ENCODE measurements around the gene TAF5L. TPM values are rescaled to one million over a fixed set of nuclear protein-coding genes. Genes with fewer than 3 reads are reported as not detected.
"Not testable (repeated sequence)": the region's sequence is repeated elsewhere in the genome, so short reads cannot be mapped to it uniquely, and the experiment has no call there.

The TAF5L gene
- total RNA-seq, 2 donors from 2014 or later = 26.5 to 30.7 TPM

DNA sequence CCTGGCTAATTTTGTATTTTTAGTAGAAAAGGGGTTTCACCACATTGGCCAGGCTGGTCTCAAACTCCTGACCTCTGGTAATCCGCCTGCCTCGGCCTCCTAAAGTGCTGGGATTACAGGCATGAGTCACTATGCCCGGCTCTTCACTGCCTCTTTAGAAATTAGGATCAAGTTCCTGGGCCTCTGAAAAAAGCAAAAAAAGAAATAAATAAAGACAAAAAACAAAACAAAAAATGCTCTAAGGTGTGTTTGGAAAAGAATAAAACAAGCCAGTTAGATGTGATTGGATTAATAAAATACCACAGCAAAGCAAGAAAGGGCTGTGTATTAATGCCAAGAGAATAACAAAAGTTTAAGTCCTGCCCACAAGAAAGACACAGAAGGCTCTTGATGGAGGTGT is 63.2 kb downstream of the TAF5L start:
- Mint-ChIP-seq H3K4me3 (no peak overlapping the region), H3K27ac (no peak overlapping the region), H3K4me1 (ENCODE audit: low read depth in 2 of 2) (peaks cover 10 to 13% of the 10 kb centered on the region in 2 donors)

DNA sequence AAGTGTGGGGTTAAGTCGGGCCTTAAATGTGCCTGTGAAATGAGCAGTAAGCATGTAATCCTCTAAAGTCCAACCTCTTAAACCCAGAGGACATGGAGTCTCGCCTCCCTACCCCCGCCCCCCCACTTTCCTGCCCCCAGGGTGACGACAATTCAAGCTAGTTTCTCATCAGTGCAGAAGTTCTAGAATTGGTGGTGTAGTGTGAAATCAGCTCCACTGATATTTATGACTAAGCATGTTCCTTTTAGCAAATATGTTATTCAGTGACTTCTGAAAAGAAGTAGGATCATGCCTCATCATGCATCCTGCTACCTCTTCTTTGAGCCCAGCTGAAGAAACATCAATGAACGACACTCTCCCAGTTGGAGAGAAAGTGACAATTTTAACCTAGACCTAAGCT is 64.8 kb downstream of the TAF5L start:
- DNase-seq (ENCODE audit: low spot score) (no peak), ATAC-seq (no peak)
- H3K36me3 Mint-ChIP-seq = no peaks in the 10 kb centered on the region
- H3K27me3 Mint-ChIP-seq = no peaks in the 10 kb centered on the region
- no peak overlapping the region for H3K4me3 Mint-ChIP-seq
- no peak overlapping the region for H3K27ac Mint-ChIP-seq
- H3K4me1 Mint-ChIP-seq (ENCODE audit: low read depth in 2 of 2) = peaks cover 19 to 29% of the 10 kb centered on the region in 2 donors
- H3K9me3 Mint-ChIP-seq = no peaks in the 10 kb centered on the region

More for the DNA sequence above, 63.2 kb downstream of the TAF5L start:
- ATAC-seq (no peak), DNase-seq (ENCODE audit: low spot score) (no peak)
- Mint-ChIP-seq H3K9me3 (no peaks in the 10 kb centered on the region), H3K36me3 (no peaks in the 10 kb centered on the region), H3K27me3 (peaks cover 0 to 5% of the 10 kb centered on the region in 2 donors)

DNA sequence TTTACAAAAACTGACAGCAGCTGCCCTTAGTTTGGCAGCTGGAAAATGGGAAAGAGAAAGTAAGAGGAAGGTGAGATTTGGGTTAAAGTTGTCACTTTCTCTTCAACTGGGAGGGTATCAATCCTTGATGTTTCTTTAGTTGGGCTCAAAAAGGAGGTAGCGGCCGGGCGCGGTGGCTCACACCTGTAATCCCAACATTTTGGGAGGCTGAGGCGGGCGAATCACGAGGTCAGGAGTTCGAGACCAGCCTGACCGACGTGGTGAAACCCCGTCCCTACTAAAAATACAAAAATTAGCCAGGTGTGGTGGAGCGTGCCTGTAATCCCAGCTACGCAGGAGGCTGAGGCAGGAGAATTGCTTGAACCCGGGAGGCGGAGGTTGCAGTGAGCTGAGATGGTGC is 65.8 kb downstream of the TAF5L start:
- H3K27me3 Mint-ChIP-seq; H3K27ac Mint-ChIP-seq; H3K36me3 Mint-ChIP-seq; H3K9me3 Mint-ChIP-seq; DNase-seq (ENCODE audit: low spot score); ATAC-seq: not testable (repeated sequence)
- Mint-ChIP-seq H3K4me1 (ENCODE audit: low read depth in 2 of 2) (peaks cover 23 to 33% of the 10 kb centered on the region in 2 donors), H3K4me3 (peak overlapping the region; percentile 92)

DNA sequence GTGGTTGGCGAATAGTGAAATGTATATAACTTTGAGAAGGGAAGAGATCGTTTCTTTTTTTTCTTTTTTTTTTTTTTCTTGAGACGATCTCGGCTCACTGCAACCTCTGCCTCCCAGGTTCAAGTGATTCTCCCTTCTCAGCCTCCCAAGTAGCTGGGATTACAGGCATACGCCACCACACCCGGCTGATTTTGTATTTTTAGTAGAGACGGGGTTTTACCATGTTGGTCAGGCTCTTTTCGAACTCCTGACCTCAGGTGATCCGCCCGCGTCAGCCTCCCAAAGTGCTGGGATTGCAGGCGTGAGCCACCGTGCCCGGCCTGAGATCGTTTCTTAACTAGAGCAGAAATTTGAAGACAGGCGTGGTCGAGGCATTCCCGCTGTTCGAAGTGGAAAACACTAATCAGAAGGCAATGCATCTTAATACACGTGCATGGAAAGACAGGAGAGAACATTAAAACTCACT is 66.6 kb downstream of the TAF5L start:
- peaks cover 29 to 39% of the 10 kb centered on the region in 2 donors for H3K4me1 Mint-ChIP-seq (ENCODE audit: low read depth in 2 of 2)
- H3K4me3 Mint-ChIP-seq = peak overlapping the region; percentile 92
- H3K36me3 Mint-ChIP-seq; ATAC-seq; H3K9me3 Mint-ChIP-seq; DNase-seq (ENCODE audit: low spot score); H3K27me3 Mint-ChIP-seq: not testable (repeated sequence)
- H3K27ac Mint-ChIP-seq = peak overlapping the region; percentile 63 to 80

DNA sequence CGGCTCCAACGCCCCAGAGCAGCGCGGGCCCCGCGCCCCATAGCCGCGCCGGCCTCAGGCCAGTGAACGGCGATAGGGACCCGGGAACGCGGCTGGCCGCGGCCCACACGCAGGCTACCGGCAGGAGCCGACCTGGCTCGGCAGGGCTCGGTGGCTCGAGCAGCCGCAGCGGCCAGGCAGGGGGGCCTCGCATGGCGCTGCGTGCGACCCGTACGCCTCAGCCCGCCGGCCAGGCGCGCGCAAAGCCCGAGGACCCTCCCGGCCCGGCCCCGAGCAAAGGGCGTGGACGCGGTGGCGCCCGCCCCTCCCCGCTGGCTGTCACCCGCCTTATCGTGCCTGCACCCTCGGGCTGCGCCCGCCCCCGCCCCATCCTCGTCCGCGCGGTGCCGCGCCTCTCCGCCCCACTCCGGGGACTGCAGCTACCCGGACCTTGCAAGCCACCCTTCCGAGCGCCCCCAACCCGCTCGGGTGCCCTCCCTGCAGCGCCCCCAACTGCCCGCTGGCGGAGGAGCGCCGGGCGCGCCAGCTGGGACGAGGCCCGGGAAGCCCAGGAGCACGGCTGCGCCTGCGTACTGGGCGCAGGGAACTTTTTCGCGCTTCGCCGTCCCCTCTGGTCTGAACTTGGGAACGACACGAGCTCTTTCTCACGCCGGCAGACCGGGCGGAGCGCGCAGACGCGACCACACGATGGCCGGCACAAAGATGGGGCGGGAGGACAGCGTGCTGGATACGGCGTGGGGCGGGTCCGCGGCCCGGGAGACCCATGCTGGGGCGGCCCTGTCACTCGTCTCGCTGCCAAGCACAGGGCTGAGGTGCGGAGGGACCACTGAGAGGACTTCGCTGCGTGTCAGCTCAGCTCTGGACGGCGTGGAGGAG is 67.2 kb downstream of the TAF5L start, which contains the start of gene ABCB10:
TSS of gene ABCB10 (minus strand) at position 248 of the 876 bp plus-strand sequence. CDS start at position 193, 55 bp downstream.
- H3K9me3 Mint-ChIP-seq = no peaks in the 10 kb centered on the region
- peaks cover 32 to 39% of the 10 kb centered on the region in 2 donors for H3K4me1 Mint-ChIP-seq (ENCODE audit: low read depth in 2 of 2)
- no peaks in the 10 kb centered on the region for H3K36me3 Mint-ChIP-seq
- H3K27ac Mint-ChIP-seq = peak within 1 kb of the TSS; percentile 81 to 88
- H3K4me3 Mint-ChIP-seq = peak within 1 kb of the TSS; percentile 92
- DNase-seq (ENCODE audit: low spot score) = peak; percentile 93
- no peaks in the 10 kb centered on the region for H3K27me3 Mint-ChIP-seq
- ATAC-seq = peak; percentile 89 to 91

DNA sequence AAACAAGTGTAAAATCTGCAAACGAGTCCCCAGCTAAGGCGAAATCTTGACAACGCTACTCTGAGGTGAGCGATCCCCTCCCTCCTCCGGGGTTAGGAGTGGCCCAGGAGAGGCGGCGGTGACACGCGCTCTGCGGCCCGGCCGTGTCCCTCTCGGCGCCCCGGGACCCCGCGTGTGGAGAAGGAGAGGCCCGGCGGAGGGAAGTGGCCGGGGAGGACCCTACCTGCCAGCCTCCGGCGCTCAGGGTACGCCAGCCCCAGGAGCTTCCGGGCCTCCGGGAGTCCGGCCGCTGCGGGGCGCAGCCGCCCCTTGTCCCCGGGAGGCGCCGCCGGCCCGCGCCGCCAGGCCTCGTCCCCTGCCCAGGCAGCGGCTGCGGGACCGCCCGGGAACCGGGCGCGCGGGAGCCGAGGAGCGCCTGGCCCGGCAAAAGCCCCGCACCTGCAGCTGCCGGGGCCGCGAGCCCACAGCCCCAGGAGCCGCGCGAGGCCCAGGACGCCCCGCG is 68.0 kb downstream of the TAF5L start:
- Mint-ChIP-seq H3K36me3 (no peaks in the 10 kb centered on the region), H3K27ac (peak overlapping the region; percentile 81 to 88), H3K4me3 (peak overlapping the region; percentile 91), H3K27me3 (no peaks in the 10 kb centered on the region), H3K9me3 (no peaks in the 10 kb centered on the region), H3K4me1 (ENCODE audit: low read depth in 2 of 2) (peaks cover 32 to 39% of the 10 kb centered on the region in 2 donors)
- DNase-seq (ENCODE audit: low spot score) (peak; percentile 65), ATAC-seq (peak; percentile 48 to 54)

DNA sequence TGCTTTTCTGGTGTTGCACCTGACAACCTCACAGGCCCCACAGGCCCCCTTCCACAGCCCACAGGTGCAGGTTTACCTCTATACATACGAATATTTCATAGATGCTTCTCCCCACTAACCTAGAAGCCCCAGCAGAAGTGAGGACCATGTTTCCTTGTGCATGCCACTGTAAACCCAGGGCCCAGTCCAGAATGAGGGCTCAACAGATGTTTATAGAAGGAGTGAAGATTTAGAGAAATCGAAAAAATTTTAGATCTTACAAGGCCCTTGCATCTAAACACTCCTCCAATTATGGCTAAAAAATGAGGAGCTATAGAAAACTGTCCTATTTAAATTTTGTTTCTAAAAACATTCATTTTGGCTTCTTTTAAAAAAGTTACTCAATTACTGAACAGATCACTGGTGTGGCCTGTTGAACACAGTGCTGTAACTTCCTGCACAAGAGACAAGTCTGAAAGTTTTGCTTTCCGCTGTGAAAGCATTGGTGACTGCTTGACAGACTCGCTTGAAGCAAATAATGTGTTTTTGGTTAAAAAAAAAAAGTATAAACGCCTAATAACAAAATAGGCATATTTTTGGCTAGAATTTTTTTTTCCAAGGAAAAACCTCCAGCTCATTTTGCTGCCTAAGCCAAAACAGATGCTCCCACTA is 68.6 kb downstream of the TAF5L start:
- no peaks in the 10 kb centered on the region for H3K36me3 Mint-ChIP-seq
- H3K4me1 Mint-ChIP-seq (ENCODE audit: low read depth in 2 of 2) = peaks cover 32 to 44% of the 10 kb centered on the region in 2 donors

DNA sequence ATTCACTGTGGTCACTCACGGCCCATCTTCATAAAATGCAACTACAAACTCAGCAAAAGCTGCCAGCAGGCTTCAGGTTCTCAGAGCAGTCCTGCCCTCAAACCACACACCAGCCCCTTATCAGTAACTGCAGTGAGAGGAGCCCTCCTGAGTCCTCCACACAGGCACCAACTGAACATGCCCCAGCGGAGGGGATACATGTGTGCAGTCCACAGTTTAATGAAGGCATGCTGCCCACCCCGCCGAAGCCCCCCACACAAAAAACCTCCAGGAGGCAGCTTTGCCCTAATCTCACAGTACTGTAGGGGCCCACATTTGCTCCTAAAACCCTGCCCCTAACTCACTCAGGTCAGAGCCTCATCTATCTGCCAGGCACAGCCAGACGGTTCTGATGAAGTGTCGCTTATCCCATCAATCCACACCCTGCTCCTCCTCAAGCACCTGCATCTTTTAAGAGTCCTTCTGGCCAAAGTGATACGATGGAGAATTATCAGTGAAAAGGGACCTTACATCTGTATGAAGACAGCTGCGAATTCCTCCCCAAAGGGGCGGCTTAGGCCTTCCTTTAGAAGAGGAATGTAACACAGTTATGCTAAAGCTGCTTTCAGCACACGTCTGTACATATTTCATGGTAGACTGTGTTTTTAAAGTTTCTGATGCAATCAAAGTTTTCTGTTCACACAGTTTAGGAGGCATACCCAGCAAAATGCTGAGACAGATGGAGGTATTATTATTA is 70.9 kb downstream of the TAF5L start:
- no peak for DNase-seq (ENCODE audit: low spot score)
- Mint-ChIP-seq H3K36me3 (no peaks in the 10 kb centered on the region), H3K4me3 (no peak overlapping the region), H3K27ac (peak overlapping the region in 1 of 2 donors; percentile 26), H3K9me3 (no peaks in the 10 kb centered on the region), H3K27me3 (no peaks in the 10 kb centered on the region), H3K4me1 (ENCODE audit: low read depth in 2 of 2) (peaks cover 38 to 43% of the 10 kb centered on the region in 2 donors)
- ATAC-seq = no peak

More for the DNA sequence above, 68.6 kb downstream of the TAF5L start:
- no peak for ATAC-seq
- H3K4me3 Mint-ChIP-seq = peak overlapping the region; percentile 91
- DNase-seq (ENCODE audit: low spot score) = no peak
- H3K27me3 Mint-ChIP-seq = no peaks in the 10 kb centered on the region
- H3K9me3 Mint-ChIP-seq = no peaks in the 10 kb centered on the region
- peak overlapping the region; percentile 81 to 88 for H3K27ac Mint-ChIP-seq

DNA sequence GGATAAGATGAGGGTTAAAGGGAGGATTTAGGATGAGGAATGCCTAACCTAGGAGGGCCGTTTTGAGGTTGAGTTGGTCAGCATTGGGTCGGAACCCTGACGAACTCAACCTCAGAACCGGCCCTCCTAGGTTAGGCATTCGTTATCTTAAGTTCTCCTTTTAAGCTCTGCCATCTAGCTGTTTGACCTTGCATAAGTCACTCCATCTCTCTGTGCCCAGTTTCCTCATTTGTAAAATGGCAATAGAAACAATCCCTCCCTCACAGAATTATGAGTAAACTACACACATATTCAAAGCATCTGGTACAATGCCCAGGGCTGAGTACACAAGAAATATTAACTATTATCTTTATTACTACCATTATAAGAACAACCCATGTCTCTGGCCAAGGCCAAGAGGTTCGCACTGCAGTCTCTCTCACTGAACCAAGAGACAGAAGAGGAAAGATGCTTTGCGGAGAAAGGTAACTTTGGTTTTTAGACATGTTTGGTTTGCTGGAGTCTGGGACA is 72.2 kb downstream of the TAF5L start:
- H3K36me3 Mint-ChIP-seq = no peaks in the 10 kb centered on the region
- no peak for ATAC-seq
- DNase-seq (ENCODE audit: low spot score) = no peak
- H3K27ac Mint-ChIP-seq = no peak overlapping the region
- H3K27me3 Mint-ChIP-seq = no peaks in the 10 kb centered on the region
- no peak overlapping the region for H3K4me3 Mint-ChIP-seq
- H3K4me1 Mint-ChIP-seq (ENCODE audit: low read depth in 2 of 2) = peaks cover 31 to 35% of the 10 kb centered on the region in 2 donors
- no peaks in the 10 kb centered on the region for H3K9me3 Mint-ChIP-seq

DNA sequence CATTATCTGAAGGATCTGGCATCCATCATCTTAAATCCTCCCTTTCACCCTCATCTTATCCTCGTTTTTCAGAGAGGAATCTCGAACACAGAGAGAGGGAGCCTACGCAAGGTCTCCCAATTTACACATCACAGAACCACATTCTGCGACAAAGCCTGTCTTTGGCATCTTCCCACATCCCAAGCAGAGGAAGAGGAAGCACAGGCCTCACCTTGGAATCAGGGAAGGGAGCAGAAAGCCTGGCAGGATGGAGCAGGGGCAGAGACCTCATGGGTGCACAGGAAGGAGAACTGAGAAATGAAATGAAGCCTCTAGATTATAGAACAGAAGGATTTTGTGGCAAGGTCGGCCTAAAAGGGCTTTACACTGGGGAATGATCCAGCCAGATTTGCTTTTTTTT is 73.2 kb downstream of the TAF5L start:
- DNase-seq (ENCODE audit: low spot score) (no peak), ATAC-seq (no peak)
- no peaks in the 10 kb centered on the region for H3K36me3 Mint-ChIP-seq
- H3K27me3 Mint-ChIP-seq = no peaks in the 10 kb centered on the region
- H3K4me1 Mint-ChIP-seq (ENCODE audit: low read depth in 2 of 2) = peaks cover 31 to 38% of the 10 kb centered on the region in 2 donors
- H3K27ac Mint-ChIP-seq = peak overlapping the region in 1 of 2 donors; percentile 32
- H3K9me3 Mint-ChIP-seq = no peaks in the 10 kb centered on the region
- H3K4me3 Mint-ChIP-seq = no peak overlapping the region

DNA sequence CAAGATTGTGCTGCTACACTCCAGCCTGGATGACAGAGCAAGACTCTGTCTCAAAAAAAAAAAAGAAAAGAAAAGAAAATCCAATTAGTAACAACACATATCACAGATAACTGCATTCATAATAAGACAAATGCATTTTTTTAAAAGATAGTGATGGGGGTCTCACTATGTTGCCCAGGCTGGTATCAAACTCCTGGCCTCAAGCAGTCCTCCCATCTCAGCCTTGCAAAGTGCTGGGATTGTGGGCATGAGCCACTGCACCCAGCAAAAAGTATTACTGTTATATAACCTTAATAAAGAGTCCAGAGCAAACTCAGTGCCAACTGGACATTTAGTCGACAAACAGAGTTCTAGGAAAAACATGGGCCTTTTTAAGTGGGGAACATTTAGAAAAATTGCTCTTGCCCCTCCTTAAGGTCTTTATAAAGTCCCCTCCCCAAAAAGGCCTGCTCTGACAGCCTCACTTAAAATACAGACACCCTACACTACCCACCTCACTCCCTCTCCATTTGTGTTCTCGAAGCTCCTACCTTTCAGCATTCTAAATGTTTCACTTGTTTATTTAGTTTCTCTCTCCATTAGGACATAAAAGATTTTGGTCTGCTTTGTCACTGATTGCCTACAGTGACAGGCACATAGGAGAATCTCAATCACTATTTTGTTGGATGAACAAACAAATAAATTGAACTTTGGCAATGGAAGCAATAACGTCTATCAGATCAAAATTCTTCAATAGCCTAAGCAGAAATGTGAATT is 74.9 kb downstream of the TAF5L start:
- no peaks in the 10 kb centered on the region for H3K27me3 Mint-ChIP-seq

DNA sequence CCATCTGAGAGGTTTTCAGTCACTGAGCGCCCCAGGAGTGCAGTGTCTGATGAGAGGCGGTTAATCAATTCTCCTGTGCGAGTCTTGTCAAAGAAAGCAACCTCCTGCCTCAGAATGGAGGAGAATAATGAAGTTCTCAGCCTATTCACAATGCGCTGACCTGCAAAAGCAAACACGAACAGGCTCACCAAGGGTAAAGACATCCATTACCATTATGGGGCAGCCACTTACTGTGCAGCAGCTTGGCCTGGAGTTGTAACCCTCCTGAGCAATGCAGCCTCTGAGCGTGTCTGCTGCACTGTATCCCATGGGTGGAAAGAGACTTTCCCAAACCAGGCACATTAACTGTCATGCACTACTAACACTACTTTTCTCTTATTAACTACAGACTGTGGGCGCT is 78.4 kb downstream of the TAF5L start:
- peaks cover under 1 to 27% of the 10 kb centered on the region in 2 donors for H3K4me1 Mint-ChIP-seq (ENCODE audit: low read depth in 2 of 2)
- no peak overlapping the region for H3K4me3 Mint-ChIP-seq
- no peak for ATAC-seq
- no peak overlapping the region for H3K27ac Mint-ChIP-seq
- H3K36me3 Mint-ChIP-seq = no peaks in the 10 kb centered on the region
- no peak for DNase-seq (ENCODE audit: low spot score)
- H3K9me3 Mint-ChIP-seq = no peaks in the 10 kb centered on the region
- no peaks in the 10 kb centered on the region for H3K27me3 Mint-ChIP-seq

More for the DNA sequence above, 74.9 kb downstream of the TAF5L start:
- H3K27ac Mint-ChIP-seq = no peak overlapping the region
- H3K9me3 Mint-ChIP-seq = no peaks in the 10 kb centered on the region
- DNase-seq (ENCODE audit: low spot score) (no peak), ATAC-seq (no peak)
- H3K4me1 Mint-ChIP-seq (ENCODE audit: low read depth in 2 of 2) = peaks cover 13 to 26% of the 10 kb centered on the region in 2 donors
- H3K36me3 Mint-ChIP-seq = no peaks in the 10 kb centered on the region
- H3K4me3 Mint-ChIP-seq = no peak overlapping the region
